Neural progenitor cell (in vitro differentiated cells): ENCODE results near the gene ASPHD2.

Experiments used
- EZH2phosphoT487 ChIP-seq: fragments of 200-600 bp; sonication (generic); IDR thresholded peaks from 2 replicates; pipeline ENCODE4 v1.6.1; 2017; ENCODE audit warnings: antibody characterized with exemption
- TF ChIP-seq, protein P1 (sequence below): fragments of 200-600 bp; sonication (generic); IDR thresholded peaks from 2 replicates; pipeline ENCODE4 v1.5.1; 2017; ENCODE audit warnings: antibody characterized with exemption, mild to moderate bottlenecking

DNA sequence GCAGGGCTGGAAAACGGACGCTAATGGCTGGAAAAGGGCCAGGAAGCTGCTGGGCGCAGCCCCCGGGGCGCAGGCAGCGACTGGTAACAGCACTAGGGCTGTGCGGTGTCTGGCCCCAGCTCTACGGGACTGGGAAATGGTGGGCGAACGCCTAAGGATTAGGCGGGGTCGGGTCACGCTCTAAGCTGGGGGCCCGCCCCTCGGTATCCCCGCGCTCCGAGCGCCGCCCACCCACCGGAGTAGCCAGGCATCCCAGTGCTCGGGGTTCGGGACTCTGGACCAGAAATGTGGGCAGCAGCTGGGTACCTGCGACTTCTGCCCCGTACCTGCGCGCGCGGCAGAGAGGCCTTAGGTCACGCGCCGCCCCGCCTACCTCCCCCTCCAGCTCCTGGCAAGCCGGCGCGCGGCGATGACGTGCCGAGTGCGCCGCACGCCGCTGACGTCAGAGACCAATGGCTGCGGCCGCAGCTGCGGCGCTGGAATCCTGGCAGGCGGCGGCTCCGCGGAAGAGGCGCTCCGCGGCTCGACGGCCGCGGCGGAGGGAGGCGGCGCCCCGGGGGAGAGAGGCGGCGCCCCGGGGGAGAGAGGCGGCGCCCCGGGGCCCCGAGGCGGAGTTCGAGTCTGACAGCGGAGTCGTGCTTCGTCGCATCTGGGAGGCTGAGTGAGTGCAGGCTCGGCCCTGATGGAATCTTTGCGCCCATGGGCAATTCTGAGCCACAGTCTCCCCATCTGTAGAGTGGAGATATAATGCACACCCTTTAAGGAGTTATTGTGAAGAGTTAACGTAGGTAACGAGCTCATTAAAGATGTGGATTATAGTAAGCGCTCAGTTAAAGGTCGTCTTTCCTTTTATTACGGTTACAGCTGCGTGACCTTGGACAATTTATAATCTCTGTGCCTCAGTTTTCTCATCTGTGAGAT is 54.6 kb downstream of the ASPHD2 start, which contains the start of the genes HPS4 and SRRD:
- no peak for TF ChIP-seq EZH2phosphoT487
- TF ChIP-seq, protein P1, sequence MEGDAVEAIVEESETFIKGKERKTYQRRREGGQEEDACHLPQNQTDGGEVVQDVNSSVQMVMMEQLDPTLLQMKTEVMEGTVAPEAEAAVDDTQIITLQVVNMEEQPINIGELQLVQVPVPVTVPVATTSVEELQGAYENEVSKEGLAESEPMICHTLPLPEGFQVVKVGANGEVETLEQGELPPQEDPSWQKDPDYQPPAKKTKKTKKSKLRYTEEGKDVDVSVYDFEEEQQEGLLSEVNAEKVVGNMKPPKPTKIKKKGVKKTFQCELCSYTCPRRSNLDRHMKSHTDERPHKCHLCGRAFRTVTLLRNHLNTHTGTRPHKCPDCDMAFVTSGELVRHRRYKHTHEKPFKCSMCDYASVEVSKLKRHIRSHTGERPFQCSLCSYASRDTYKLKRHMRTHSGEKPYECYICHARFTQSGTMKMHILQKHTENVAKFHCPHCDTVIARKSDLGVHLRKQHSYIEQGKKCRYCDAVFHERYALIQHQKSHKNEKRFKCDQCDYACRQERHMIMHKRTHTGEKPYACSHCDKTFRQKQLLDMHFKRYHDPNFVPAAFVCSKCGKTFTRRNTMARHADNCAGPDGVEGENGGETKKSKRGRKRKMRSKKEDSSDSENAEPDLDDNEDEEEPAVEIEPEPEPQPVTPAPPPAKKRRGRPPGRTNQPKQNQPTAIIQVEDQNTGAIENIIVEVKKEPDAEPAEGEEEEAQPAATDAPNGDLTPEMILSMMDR = no peak
